HG03342 (cell line): ENCODE data around the gene HEBP1.

Source experiments
- ATAC-seq: cut with Tn5 transposase; IDR thresholded peaks from one replicate; pipeline ENCODE4 v1.9.1; 2021; ENCODE audit warnings: mild to moderate bottlenecking, moderate library complexity; ENCODE audit not compliant: unreplicated experiment

The HEBP1 gene

GRCh38 chr12:12992418-12993130 lies 7.5 kb downstream of the HEBP1 start:
- no peak for ATAC-seq

- ATAC-seq, result no peak
These were observed 9.2 kb downstream of the HEBP1 start for GRCh38 chr12:12990700-12991468.

- ATAC-seq, result no peak
These were observed 12.6 kb downstream of the HEBP1 start for GRCh38 chr12:12987421-12987820.

- no peak for ATAC-seq
These were observed 13.2 kb downstream of the HEBP1 start for GRCh38 chr12:12986775-12987331.

- peak; percentile 61 for ATAC-seq
These were observed 14.2 kb downstream of the HEBP1 start for GRCh38 chr12:12985817-12986408.

GRCh38 chr12:12984149-12984548 lies 15.9 kb downstream of the HEBP1 start:
- no peak for ATAC-seq

- no peak for ATAC-seq
These were observed 16.5 kb downstream of the HEBP1 start for GRCh38 chr12:12983420-12984035.

GRCh38 chr12:12982331-12982730 lies 17.7 kb downstream of the HEBP1 start:
- no peak for ATAC-seq

GRCh38 chr12:12979731-12980259 lies 20.3 kb downstream of the HEBP1 start:
- ATAC-seq, result no peak

- ATAC-seq, result no peak
These were observed 20.9 kb downstream of the HEBP1 start for GRCh38 chr12:12979126-12979525.

- no peak for ATAC-seq
These were observed 22.8 kb downstream of the HEBP1 start for GRCh38 chr12:12977231-12977630.

- ATAC-seq, result no peak
These were observed 23.7 kb downstream of the HEBP1 start for GRCh38 chr12:12976366-12976765.

GRCh38 chr12:12975322-12976077 lies 24.6 kb downstream of the HEBP1 start:
- ATAC-seq, result no peak

- no peak for ATAC-seq
These were observed 25.9 kb downstream of the HEBP1 start for GRCh38 chr12:12974211-12974610.

- ATAC-seq, result no peak
These were observed 27.0 kb downstream of the HEBP1 start for GRCh38 chr12:12973019-12973418.

GRCh38 chr12:12965836-12966235 lies 34.2 kb downstream of the HEBP1 start:
- ATAC-seq, result no peak

- ATAC-seq, result no peak
These were observed 35.8 kb downstream of the HEBP1 start for GRCh38 chr12:12964255-12964654.

GRCh38 chr12:12960639-12961209 lies 39.3 kb downstream of the HEBP1 start:
- ATAC-seq, result no peak

- no peak for ATAC-seq
These were observed 41.2 kb downstream of the HEBP1 start for GRCh38 chr12:12958886-12959285.
